Esophagus muscularis mucosa (tissue), 3 donors: Measurements from ENCODE around the gene GRK2.

Source experiments
- EP300 ChIP-seq: sonication (generic); formaldehyde crosslinking; IDR thresholded peaks from one replicate; pipeline ENCODE4 v1.6.1; 2017; ENCODE audit warnings: antibody characterized with exemption
- POLR2AphosphoS5 ChIP-seq, 2 donors: sonication (generic); formaldehyde crosslinking; IDR thresholded peaks; one replicate each; pipeline ENCODE4 v1.6.1; 2017; ENCODE audit warnings: antibody characterized with exemption in 2 of 2

GRCh38 chr11:67301951-67302516 lies 35.8 kb downstream of the GRK2 start:
- no peak for TF ChIP-seq POLR2AphosphoS5 (IDR thresholded peaks at IDR 0.05)
- TF ChIP-seq EP300 = no peak
